GM06990 (cell line): ENCODE results near the gene PTS.
A peak's percentile ranks its signal among the peaks of the same experiment; 100 is the strongest.

Experiments used
- DNase-seq: peaks from one replicate; pipeline ENCODE4 v3.0.0-alpha.2; 2011; ENCODE audit not compliant: insufficient read length; ENCODE audit errors: extremely low read depth
- H3K27me3 ChIP-seq: replicated peaks from 2 replicates; pipeline ENCODE4 v1.6.0; 2011; ENCODE audit warnings: low read length; ENCODE audit not compliant: control insufficient read depth, insufficient read depth
- H3K36me3 ChIP-seq: 2 replicates; pipeline ENCODE4 v1.5.1; 2011; ENCODE audit warnings: low read length; ENCODE audit not compliant: control insufficient read depth, insufficient read depth
- H3K4me3 ChIP-seq: replicated peaks from 2 replicates; pipeline ENCODE4 v1.5.1; 2011; ENCODE audit warnings: low read depth, mild to moderate bottlenecking, control low read depth, low read length
- TF ChIP-seq, protein P1 (sequence below): IDR thresholded peaks from 2 replicates; pipeline ENCODE4 v1.5.1; 2011; ENCODE audit warnings: low read length, control low read depth, mild to moderate bottlenecking, inconsistent platforms; ENCODE audit not compliant: insufficient read depth, poor library complexity, severe bottlenecking

PTS gene

DNA sequence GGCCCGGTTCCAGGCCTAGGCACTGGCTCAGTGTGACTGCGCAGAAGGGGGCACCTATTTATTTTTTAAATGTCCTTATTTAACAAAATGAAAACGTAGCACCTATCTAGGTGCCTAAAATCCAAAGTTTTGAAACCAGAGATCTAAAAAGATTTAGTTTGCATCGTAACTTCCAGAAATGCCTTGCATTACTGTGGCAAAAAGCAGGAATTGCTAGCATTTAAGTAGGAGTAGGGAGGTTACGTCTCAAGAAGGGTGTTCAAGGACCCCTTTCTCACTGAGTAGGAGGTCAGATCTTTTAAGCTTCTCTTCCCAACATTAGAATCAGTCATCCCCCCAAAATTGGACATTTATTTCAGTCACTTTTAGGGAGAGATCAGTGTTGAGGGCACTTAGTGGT lies 42.2 kb downstream of the PTS start:
- DNase-seq = no peak
- H3K27me3 ChIP-seq = no peaks in the 10 kb centered on the region
- TF ChIP-seq, protein P1, sequence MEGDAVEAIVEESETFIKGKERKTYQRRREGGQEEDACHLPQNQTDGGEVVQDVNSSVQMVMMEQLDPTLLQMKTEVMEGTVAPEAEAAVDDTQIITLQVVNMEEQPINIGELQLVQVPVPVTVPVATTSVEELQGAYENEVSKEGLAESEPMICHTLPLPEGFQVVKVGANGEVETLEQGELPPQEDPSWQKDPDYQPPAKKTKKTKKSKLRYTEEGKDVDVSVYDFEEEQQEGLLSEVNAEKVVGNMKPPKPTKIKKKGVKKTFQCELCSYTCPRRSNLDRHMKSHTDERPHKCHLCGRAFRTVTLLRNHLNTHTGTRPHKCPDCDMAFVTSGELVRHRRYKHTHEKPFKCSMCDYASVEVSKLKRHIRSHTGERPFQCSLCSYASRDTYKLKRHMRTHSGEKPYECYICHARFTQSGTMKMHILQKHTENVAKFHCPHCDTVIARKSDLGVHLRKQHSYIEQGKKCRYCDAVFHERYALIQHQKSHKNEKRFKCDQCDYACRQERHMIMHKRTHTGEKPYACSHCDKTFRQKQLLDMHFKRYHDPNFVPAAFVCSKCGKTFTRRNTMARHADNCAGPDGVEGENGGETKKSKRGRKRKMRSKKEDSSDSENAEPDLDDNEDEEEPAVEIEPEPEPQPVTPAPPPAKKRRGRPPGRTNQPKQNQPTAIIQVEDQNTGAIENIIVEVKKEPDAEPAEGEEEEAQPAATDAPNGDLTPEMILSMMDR = no peak
- no peaks in the 10 kb centered on the region for H3K36me3 ChIP-seq
- H3K4me3 ChIP-seq = no peak overlapping the region

DNA sequence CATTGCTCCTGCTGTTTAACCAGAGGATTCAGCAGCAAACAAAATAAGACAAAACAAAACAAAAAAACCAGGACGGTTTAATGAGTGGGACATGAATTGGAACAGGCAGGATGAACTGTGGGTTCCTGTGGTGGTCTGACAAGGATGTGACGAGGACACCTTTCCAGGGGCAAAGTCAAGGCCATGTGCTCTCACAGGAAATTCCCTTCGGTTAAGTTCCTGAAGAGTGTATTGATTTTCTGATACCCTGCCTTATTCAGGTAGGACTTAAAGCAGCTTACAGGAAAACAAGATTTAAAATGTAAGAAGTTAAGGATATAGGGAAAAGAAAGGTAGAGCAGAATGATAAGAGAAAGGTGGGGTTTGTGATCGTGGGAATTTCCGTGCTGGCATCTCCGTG lies 42.9 kb downstream of the PTS start:
- TF ChIP-seq, protein P1 = no peak

DNA sequence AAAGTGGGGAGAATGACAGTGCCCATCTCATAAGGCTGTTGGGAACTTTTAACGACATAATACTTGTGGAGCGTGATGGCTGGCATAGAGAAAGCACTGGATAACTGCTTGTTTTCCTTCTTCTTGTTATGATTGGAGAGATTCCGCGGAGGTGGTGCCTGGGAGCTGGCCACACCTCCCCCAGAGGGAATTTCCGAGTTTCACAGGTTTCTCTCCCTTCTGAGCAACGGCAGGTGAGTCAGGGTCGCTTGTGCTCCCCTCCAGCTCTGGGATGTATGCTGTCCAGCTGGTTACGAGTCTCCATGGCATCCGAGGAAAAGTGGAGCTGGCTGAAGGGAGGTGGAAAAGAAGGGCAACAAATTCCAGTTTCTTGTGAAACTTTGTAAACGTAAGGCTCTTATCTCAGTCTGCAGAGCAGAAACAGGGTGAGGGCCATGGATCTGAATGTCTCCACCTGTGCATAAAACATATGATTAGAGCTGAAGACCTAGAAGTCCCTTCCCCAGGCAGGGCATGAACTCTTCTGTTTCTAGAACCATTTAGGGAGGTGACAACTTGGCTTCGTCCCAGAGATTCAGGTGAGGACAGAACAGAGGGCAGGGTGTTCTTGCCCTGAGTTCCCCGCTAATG lies 44.4 kb downstream of the PTS start:
- H3K4me3 ChIP-seq = no peak overlapping the region
- TF ChIP-seq, protein P1 = no peak
- no peak for DNase-seq
- no peaks in the 10 kb centered on the region for H3K36me3 ChIP-seq
- no peaks in the 10 kb centered on the region for H3K27me3 ChIP-seq

More for the DNA sequence above, 42.9 kb downstream of the PTS start:
- Histone ChIP-seq H3K4me3 (no peak overlapping the region), H3K36me3 (no peaks in the 10 kb centered on the region), H3K27me3 (no peaks in the 10 kb centered on the region)
- DNase-seq = no peak

DNA sequence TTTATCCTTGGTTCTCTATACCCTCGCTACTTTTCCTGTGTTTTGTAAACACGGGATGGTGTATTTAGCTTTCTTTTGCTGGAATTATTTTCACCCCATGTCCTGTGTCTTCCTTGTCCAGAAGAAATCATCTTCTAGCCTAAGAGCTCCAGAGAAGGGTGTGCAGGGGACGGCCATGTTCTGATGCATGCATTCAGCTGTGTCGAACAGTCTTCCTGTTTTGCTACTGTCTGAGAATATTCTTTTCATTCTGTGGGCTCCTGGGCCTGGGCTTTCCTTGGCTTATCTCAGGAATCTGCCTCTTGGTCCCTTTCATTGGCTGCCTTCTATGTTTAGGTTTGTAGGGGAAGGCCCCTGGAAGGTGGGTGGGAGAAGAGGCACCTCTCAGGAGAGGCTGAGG lies 45.0 kb downstream of the PTS start:
- no peaks in the 10 kb centered on the region for H3K27me3 ChIP-seq
- H3K4me3 ChIP-seq = no peak overlapping the region
- H3K36me3 ChIP-seq = no peaks in the 10 kb centered on the region
- TF ChIP-seq, protein P1 = no peak
- DNase-seq = no peak

DNA sequence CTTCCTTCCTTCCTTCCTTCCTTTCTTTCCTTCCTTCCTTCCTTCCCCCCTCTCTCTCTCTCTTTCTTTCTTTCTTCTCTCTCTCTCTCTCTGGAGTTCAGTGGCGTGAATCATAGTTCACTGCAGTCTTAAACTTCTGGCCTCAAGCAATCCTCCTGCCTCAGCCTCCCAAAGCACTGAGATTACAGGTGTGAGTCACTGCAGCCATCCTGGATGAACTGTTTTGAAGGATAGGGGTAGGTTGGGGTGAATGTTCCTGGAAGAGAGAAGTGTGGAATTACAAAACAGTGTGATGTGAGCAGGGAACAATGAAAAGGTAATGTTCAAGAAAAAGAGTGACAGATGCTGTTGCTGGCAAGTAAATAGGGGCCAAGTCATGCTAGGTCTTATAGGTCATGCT lies 46.8 kb downstream of the PTS start:
- Histone ChIP-seq H3K4me3 (no peak overlapping the region), H3K36me3 (no peaks in the 10 kb centered on the region), H3K27me3 (no peaks in the 10 kb centered on the region)
- no peak for DNase-seq
- TF ChIP-seq, protein P1 = no peak

DNA sequence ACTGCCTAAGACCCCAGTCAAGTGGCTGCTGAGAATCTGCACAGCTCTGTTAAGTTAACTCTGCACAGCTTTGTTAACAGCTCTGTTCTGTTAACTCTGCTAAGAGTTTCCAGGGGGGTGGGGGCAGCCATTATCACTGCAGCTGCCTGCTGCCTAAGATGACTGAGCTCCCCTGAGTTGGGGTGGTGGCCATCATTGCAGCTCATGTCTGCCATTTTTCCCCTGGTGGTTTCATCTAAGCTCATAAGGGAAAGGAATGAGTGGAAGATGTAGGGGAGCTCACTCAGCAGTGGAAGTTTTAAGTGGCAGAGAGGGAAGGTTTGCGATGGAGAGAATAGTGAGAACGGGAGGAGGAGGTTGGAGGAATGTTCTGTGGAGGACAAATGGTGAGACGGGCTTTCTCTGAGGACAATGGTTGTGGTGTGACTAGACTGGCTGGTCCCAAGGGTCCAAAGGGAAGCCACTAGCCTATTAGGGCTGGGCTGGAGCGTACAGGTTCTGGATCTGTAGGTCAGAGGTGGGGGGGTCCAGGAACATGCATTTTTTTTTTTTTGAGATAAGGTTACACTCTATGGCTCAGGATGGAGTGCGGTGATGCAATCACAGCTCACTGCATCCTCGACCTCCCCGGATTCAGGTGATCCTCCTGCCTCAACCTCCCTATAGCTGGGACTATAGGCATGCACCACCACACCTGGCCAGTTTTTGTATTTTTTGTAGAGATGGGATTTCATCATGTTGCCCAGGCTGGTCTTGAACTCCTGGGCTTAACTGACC lies 48.0 kb downstream of the PTS start:
- no peak for DNase-seq
- Histone ChIP-seq H3K4me3 (no peak overlapping the region), H3K36me3 (no peaks in the 10 kb centered on the region), H3K27me3 (no peaks in the 10 kb centered on the region)
- TF ChIP-seq, protein P1 = peak; percentile 13
